Breast epithelium (tissue), 4 donors: ENCODE data around the gene MAPK11. TPM values are rescaled to one million over a fixed set of nuclear protein-coding genes. Genes with fewer than 3 reads are reported as not detected.

Source experiments
- DNase-seq, 2 donors: peaks; one replicate each; pipeline ENCODE4 v3.0.0-alpha.2; 2019; ENCODE audit warnings: low spot score in 2 of 2
- H3K27ac ChIP-seq, 2 donors: fragments of 200-600 bp; sonication (generic) in 1 of 2; one replicate each; pipeline ENCODE4 v1.5.1; 2016 to 2019; ENCODE audit warnings: mild to moderate bottlenecking in 1 of 2
- H3K27me3 ChIP-seq, 2 donors: fragments of 200-600 bp; sonication (generic) in 1 of 2; one replicate each; pipeline versions ENCODE4 v1.5.1 to v1.6.0; 2017 to 2019; ENCODE audit warnings: control low read depth in 1 of 2, mild to moderate bottlenecking in 1 of 2
- H3K36me3 ChIP-seq: fragments of 200-600 bp; one replicate; pipeline ENCODE4 v1.5.1; 2019
- H3K4me1 ChIP-seq, 2 donors: fragments of 200-600 bp; sonication (generic); one replicate each; pipeline ENCODE4 v1.5.1; 2016 to 2019; ENCODE audit warnings: control low read depth in 1 of 2
- H3K4me3 ChIP-seq, 3 donors: fragments of 200-600 bp; sonication (generic); 1 replicate in 2 of 3; 2 replicates in 1 of 3; pipeline ENCODE4 v1.5.1; 2016 to 2019; ENCODE audit warnings: mild to moderate bottlenecking in 3 of 3, moderate library complexity in 2 of 3
- H3K9me3 ChIP-seq, 2 donors: fragments of 200-600 bp; sonication (generic) in 1 of 2; one replicate each; pipeline ENCODE4 v1.5.1; 2016 to 2019; ENCODE audit warnings: control low read depth in 1 of 2
- CTCF ChIP-seq, 3 donors: fragments of 450-650 bp; IDR thresholded peaks; one replicate each; pipeline ENCODE4 v1.5.1; 2016 to 2017; ENCODE audit warnings: antibody characterized with exemption in 3 of 3, mild to moderate bottlenecking in 3 of 3, moderate library complexity in 3 of 3
- POLR2A ChIP-seq: fragments of 450-650 bp; IDR thresholded peaks from one replicate; pipeline ENCODE4 v1.6.1; 2016; ENCODE audit warnings: antibody characterized with exemption, mild to moderate bottlenecking, moderate library complexity
- POLR2AphosphoS5 ChIP-seq, 3 donors: sonication (generic); formaldehyde crosslinking; IDR thresholded peaks; one replicate each; pipeline ENCODE4 v1.6.1; 2017; ENCODE audit warnings: antibody characterized with exemption in 3 of 3
- intact Hi-C: fragments of 100-400 bp; cut with DNase I; formaldehyde crosslinking; loops from one replicate; pipeline ENCODE4 v1.15.1; 2023; ENCODE audit warnings: low total_unique reads
- total RNA-seq, 3 donors: library from RNA; depleted of rRNA; stranded (reverse); fragments of >200 nt; gene quantifications; one replicate each; pipeline ENCODE4 v1.1.0, GENCODE V29; 2016

MAPK11 gene
- total RNA-seq, 3 donors from 2014 or later: 5.7 to 16.5 (median 13.4) TPM

DNA sequence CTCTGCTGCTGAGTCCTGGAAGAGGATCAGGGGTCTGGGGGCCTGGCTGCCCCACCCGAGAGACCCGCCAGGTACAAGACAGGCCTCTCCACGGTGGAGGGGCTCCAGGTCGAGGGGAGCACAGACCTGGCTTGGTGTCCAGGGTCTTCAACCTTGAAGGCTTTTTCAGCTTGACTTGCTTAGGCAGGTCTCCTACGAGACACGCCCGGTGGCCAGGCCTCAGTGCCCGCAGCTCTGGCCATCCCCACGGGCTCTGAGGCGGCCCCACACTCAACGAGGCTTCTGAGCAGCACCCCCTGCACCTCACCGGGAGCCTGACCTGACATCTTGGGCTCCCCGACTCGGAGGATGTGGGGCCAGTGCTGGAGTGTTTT lies 43.9 kb upstream of the MAPK11 start:
- Histone ChIP-seq H3K4me3 (no peak overlapping the region), H3K27ac (no peak overlapping the region), H3K36me3 (no peaks in the 10 kb centered on the region), H3K4me1 (peaks cover 0 to 3% of the 10 kb centered on the region in 2 donors), H3K27me3 (no peaks in the 10 kb centered on the region), H3K9me3 (no peaks in the 10 kb centered on the region)
- TF ChIP-seq CTCF (IDR thresholded peaks at IDR 0.05) (no peak), POLR2A (no peak), POLR2AphosphoS5 (IDR thresholded peaks at IDR 0.05) (no peak)
- intact Hi-C loops: no loop called here
- no peak for DNase-seq

- intact Hi-C loops: no loop called here
- no peaks in the 10 kb centered on the region for H3K36me3 ChIP-seq
Observed at GRCh38 chr22:50313600-50313999, 43.4 kb upstream of the MAPK11 start.

GRCh38 chr22:50313021-50313420 lies 42.8 kb upstream of the MAPK11 start:
- Histone ChIP-seq H3K9me3 (no peaks in the 10 kb centered on the region), H3K27me3 (no peaks in the 10 kb centered on the region), H3K4me3 (no peak overlapping the region), H3K27ac (no peak overlapping the region), H3K36me3 (no peaks in the 10 kb centered on the region), H3K4me1 (peaks cover 0 to 5% of the 10 kb centered on the region in 2 donors)
- TF ChIP-seq POLR2A (no peak), POLR2AphosphoS5 (IDR thresholded peaks at IDR 0.05) (no peak), CTCF (IDR thresholded peaks at IDR 0.05) (no peak)
- no peak for DNase-seq
- intact Hi-C loops: no loop called here

More at GRCh38 chr22:50313600-50313999, 43.4 kb upstream of the MAPK11 start:
- Histone ChIP-seq H3K9me3 (no peaks in the 10 kb centered on the region), H3K4me1 (peaks cover 0 to 5% of the 10 kb centered on the region in 2 donors), H3K27ac (no peak overlapping the region), H3K4me3 (no peak overlapping the region), H3K27me3 (no peaks in the 10 kb centered on the region)
- DNase-seq: no peak
- TF ChIP-seq POLR2AphosphoS5 (IDR thresholded peaks at IDR 0.05) (no peak), POLR2A (no peak), CTCF (IDR thresholded peaks at IDR 0.05) (no peak)

DNA sequence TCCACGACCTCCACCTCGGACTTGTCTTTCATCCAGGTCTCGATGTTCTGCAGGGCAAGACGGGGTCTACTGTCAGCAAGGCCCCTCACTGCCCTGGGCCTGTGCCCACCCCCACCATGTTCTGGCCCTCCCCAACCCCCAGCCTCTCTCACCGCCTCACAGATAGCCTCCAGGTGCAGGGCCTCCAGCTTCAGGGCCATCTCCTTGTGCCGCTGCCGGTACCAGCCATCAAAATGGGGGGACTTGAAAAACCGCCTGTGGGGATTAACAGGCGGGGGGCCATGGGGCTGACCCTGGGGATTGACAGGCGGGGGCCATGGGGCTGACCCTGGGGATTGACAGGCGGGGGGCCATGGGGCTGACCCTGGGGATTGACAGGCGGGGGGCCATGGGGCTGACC lies 42.2 kb upstream of the MAPK11 start:
- intact Hi-C loops: no loop called here
- Histone ChIP-seq H3K27me3 (no peaks in the 10 kb centered on the region), H3K9me3 (no peaks in the 10 kb centered on the region), H3K4me3 (no peak overlapping the region), H3K36me3 (no peaks in the 10 kb centered on the region), H3K4me1 (peaks cover 0 to 5% of the 10 kb centered on the region in 2 donors), H3K27ac (no peak overlapping the region)
- DNase-seq: no peak
- TF ChIP-seq CTCF (IDR thresholded peaks at IDR 0.05) (no peak), POLR2AphosphoS5 (IDR thresholded peaks at IDR 0.05) (no peak), POLR2A (no peak)

DNA sequence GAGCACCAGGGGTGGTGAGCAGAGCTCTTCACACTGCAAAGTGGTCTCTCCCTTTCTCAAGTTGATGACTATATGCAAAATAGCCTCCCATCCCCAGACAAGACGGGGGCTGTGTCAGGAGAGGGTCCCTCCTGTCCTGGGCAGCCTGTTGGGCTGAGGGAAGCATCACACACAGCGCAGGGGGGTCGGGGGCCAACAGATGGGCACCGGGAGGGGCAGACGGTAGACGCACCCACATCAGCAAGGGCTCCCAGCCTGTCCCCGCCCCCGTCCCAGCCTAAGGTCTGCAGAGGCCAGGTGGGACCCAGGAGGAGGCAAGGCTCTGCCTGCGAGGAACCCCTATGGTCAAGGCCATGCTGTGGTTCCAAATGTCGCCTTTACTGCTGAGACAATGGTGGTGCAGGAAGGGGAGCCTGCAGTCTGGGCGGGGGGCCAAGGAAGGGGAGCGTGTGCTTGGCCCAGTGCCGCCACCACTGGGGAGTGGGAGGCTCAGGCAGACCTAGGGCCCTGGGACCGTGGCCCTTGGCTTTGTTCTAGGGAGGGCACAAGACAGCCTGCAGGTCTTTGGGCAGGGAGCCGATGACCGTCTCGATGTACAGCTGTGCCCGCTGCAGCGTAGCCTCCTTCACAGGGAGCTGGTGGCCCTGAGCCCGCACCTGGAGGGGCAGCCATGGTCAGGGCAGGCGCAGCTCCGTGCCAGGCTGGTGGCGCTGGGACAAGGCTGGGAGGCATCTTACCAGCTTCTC lies 41.6 kb upstream of the MAPK11 start:
- Histone ChIP-seq H3K27me3 (no peaks in the 10 kb centered on the region), H3K9me3 (no peaks in the 10 kb centered on the region), H3K27ac (no peak overlapping the region), H3K36me3 (no peaks in the 10 kb centered on the region), H3K4me3 (no peak overlapping the region), H3K4me1 (peaks cover 0 to 5% of the 10 kb centered on the region in 2 donors)
- intact Hi-C loops: no loop called here
- no peak for TF ChIP-seq POLR2AphosphoS5 (IDR thresholded peaks at IDR 0.05)
- TF ChIP-seq POLR2A: no peak
- no peak for TF ChIP-seq CTCF (IDR thresholded peaks at IDR 0.05)
- DNase-seq: no peak
